Measurements from ENCODE around the gene PCK2.
"Not testable (repeated sequence)": the region's sequence is repeated elsewhere in the genome, so short reads cannot be mapped to it uniquely, and the experiment has no call there.

Gene PCK2

GRCh38 chr14:24093901-24094840, at the start of gene PCK2:
Gene PCK2 (plus strand): TSS chr14:24094311. CDS start chr14:24094406, 95 bp downstream.
- DNase-seq = peak; percentile 98

GRCh38 chr14:24049002-24049401, 45.1 kb upstream of the PCK2 start:
- not testable (repeated sequence) for DNase-seq

GRCh38 chr14:24050753-24051152, 43.4 kb upstream of the PCK2 start:
- DNase-seq = not testable (repeated sequence)

GRCh38 chr14:24051176-24051788, 42.8 kb upstream of the PCK2 start:
- DNase-seq = no peak

- peak; percentile 31 for DNase-seq
Measured at GRCh38 chr14:24051789-24052655, 42.1 kb upstream of the PCK2 start, which contains the start of gene CARMIL3. Gene CARMIL3 (plus strand): TSS chr14:24052009. CDS start chr14:24052154, 145 bp downstream.

- no peak for DNase-seq
Measured at GRCh38 chr14:24052656-24053547, 41.2 kb upstream of the PCK2 start.

GRCh38 chr14:24053548-24054323, 40.4 kb upstream of the PCK2 start:
- no peak for DNase-seq

- no peak for DNase-seq
Measured at GRCh38 chr14:24054324-24054641, 39.8 kb upstream of the PCK2 start.

GRCh38 chr14:24054646-24055045, 39.5 kb upstream of the PCK2 start:
- no peak for DNase-seq

- no peak for DNase-seq
Measured at GRCh38 chr14:24055971-24056799, 37.9 kb upstream of the PCK2 start.

- no peak for DNase-seq
Measured at GRCh38 chr14:24056800-24057184, 37.3 kb upstream of the PCK2 start.

- DNase-seq = no peak
Measured at GRCh38 chr14:24057271-24057670, 36.8 kb upstream of the PCK2 start.

- DNase-seq = no peak
Measured at GRCh38 chr14:24057867-24058259, 36.2 kb upstream of the PCK2 start.

GRCh38 chr14:24058260-24058950, 35.7 kb upstream of the PCK2 start:
- DNase-seq = peak; percentile 68

- no peak for DNase-seq
Measured at GRCh38 chr14:24058951-24059475, 35.1 kb upstream of the PCK2 start.

- no peak for DNase-seq
Measured at GRCh38 chr14:24059841-24060388, 34.2 kb upstream of the PCK2 start.

- no peak for DNase-seq
Measured at GRCh38 chr14:24060443-24060842, 33.7 kb upstream of the PCK2 start.

- DNase-seq = no peak
Measured at GRCh38 chr14:24060984-24061913, 32.9 kb upstream of the PCK2 start.

Measured in fibroblast of skin of right quadriceps (primary cell).